Body of pancreas (tissue), 4 donors: ENCODE results near the gene DHFR2. TPM values are rescaled to one million over a fixed set of nuclear protein-coding genes. Genes with fewer than 3 reads are reported as not detected.
"Not testable (repeated sequence)": the region's sequence is repeated elsewhere in the genome, so short reads cannot be mapped to it uniquely, and the experiment has no call there.

ENCODE experiments used
- ATAC-seq: fragments of 150-250 bp; one replicate; pipeline ENCODE4 v1.9.1; 2016
- DNase-seq, 4 donors: peaks; one replicate each; pipeline ENCODE4 v3.0.0-alpha.2; 2019
- H3K27ac ChIP-seq, 4 donors: fragments of 200-600 bp; sonication (generic); 1 replicate in 3 of 4; 2 replicates in 1 of 4; pipeline versions ENCODE4 v1.5.1 to v1.6.1; 2016 to 2019; ENCODE audit warnings: mild to moderate bottlenecking in 1 of 4, mixed read lengths in 1 of 4, moderate library complexity in 1 of 4
- H3K27me3 ChIP-seq, 2 donors: fragments of 200-600 bp; sonication (generic); one replicate each; pipeline ENCODE4 v1.6.0; 2016; ENCODE audit warnings: mild to moderate bottlenecking in 1 of 2
- H3K36me3 ChIP-seq, 2 donors: fragments of 200-600 bp; sonication (generic); replicated peaks in 1 of 2; 2 replicates each; pipeline ENCODE4 v1.5.1; 2016; ENCODE audit warnings: low read depth in 2 of 2; ENCODE audit not compliant: insufficient read depth in 1 of 2
- H3K4me1 ChIP-seq: fragments of 200-600 bp; sonication (generic); one replicate; pipeline ENCODE4 v1.6.0; 2016
- H3K4me3 ChIP-seq, 2 donors: fragments of 200-600 bp; sonication (generic); 1 replicate in 1 of 2; 2 replicates in 1 of 2; pipeline ENCODE4 v1.5.1; 2016 to 2019
- H3K9me3 ChIP-seq, 3 donors: fragments of 200-600 bp; sonication (generic); 1 replicate in 2 of 3; 2 replicates in 1 of 3; pipeline ENCODE4 v1.5.1; 2016
- POLR2A ChIP-seq, 3 donors: fragments of 450-650 bp; IDR thresholded peaks; one replicate each; pipeline ENCODE4 v1.6.1; 2016; ENCODE audit warnings: antibody characterized with exemption in 3 of 3, mild to moderate bottlenecking in 2 of 3
- WGBS, 2 donors: methylation state at CpG; one replicate each; pipeline ENCODE4 v1.1.5; 2017; 5-methylcytosine and 5-hydroxymethylcytosine counted together
- intact Hi-C: fragments of 100-400 bp; cut with DNase I; formaldehyde crosslinking; loops from one replicate; pipeline ENCODE4 v1.15.1; 2023
- total RNA-seq, 2 donors: library from RNA; depleted of rRNA; stranded (reverse); fragments of >200 nt; gene quantifications; one replicate each; pipeline ENCODE4 v1.1.0, GENCODE V29; 2016
- TF ChIP-seq, protein P1 (sequence below), 7 experiments: fragments of 450-650 bp in 4 of 7; fragments of 200-600 bp in 3 of 7; sonication (generic) in 3 of 7; IDR thresholded peaks; one replicate each; pipeline ENCODE4 v1.5.1; 2016 to 2019; ENCODE audit warnings: antibody characterized with exemption in 7 of 7

The DHFR2 gene
- total RNA-seq, 2 donors from 2014 or later, result 2.6 to 6.2 TPM

DNA sequence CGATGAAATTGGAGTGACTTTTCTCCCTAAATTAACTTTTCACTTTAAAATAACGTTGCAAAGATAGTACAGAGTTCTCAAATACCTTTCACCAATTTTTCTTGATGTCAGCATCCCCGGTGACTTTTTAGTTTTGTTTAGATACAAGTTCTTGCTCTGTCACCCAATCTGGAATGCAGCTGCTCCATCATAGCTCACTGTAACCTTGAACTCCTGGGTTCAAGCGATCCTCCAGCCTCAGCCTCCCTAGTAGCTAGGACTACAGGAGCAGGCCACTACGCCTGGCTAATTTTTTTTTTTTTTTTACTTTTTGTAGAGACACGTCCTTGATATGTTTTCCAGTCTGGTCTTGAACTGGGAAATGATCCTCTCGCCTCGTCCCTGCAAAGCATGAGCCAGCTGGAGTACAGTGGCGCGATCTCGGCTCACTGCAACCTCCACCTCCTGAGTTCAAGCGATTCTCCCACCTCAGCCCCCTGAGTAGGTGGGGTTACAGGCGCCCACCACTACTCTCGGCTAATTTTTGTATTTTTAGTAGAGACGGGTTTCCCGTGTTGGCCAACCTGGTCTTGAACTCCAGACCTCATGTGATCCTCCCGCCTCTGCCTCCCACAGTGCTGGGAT, 892 bp upstream of the DHFR2 start:
- intact Hi-C loops, result loop anchor here (10.0 kb wide), 1 partner anchor 89 kb away; the partner anchor contains the start of gene PROS1

DNA sequence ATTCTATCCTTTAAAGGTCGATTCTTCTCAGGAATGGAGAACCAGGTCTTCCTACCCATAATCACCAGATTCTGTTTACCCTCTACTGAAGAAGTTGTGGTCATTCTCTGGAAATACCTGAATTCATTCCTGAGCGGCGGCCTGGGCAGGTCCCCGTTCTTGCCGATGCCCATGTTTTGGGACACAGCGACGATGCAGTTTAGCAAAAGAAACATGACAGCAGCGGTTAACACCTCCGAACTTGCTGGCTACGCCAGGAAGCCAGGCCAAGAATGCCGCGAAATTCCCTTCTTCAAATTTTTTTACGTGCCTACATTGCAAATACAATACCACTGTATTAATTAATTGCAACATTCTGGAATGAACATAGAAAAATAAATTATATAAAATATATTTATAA, 1.4 kb downstream of the DHFR2 start:
- intact Hi-C loops, result loop anchor here (10.0 kb wide), 1 partner anchor 86 kb away; the partner anchor contains the start of gene PROS1
- H3K27me3 ChIP-seq, result no peaks in the 10 kb centered on the region
- ATAC-seq (no peak), DNase-seq (no peak)
- no peaks in the 10 kb centered on the region for H3K9me3 ChIP-seq
- TF ChIP-seq, protein P1, sequence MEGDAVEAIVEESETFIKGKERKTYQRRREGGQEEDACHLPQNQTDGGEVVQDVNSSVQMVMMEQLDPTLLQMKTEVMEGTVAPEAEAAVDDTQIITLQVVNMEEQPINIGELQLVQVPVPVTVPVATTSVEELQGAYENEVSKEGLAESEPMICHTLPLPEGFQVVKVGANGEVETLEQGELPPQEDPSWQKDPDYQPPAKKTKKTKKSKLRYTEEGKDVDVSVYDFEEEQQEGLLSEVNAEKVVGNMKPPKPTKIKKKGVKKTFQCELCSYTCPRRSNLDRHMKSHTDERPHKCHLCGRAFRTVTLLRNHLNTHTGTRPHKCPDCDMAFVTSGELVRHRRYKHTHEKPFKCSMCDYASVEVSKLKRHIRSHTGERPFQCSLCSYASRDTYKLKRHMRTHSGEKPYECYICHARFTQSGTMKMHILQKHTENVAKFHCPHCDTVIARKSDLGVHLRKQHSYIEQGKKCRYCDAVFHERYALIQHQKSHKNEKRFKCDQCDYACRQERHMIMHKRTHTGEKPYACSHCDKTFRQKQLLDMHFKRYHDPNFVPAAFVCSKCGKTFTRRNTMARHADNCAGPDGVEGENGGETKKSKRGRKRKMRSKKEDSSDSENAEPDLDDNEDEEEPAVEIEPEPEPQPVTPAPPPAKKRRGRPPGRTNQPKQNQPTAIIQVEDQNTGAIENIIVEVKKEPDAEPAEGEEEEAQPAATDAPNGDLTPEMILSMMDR (IDR thresholded peaks at IDR 0.05), result no peak
- no peak for TF ChIP-seq POLR2A (IDR thresholded peaks at IDR 0.05)
- H3K4me1 ChIP-seq, result peaks cover 31% of the 10 kb centered on the region
- 93 to 98% methylated on average over 13 of the region's 13 CpGs for WGBS, 2 donors
- no peak overlapping the region for H3K4me3 ChIP-seq
- no peak overlapping the region for H3K27ac ChIP-seq
- peaks cover 0 to 2% of the 10 kb centered on the region in 2 donors for H3K36me3 ChIP-seq

More for the DNA sequence above, 892 bp upstream of the DHFR2 start:
- 45 to 51% methylated on average over 17 of the region's 17 CpGs for WGBS, 2 donors
- H3K9me3 ChIP-seq, result no peaks in the 10 kb centered on the region
- H3K27ac ChIP-seq, result peak overlapping the region; percentile 79 to 97 (median 88)
- DNase-seq (no peak), ATAC-seq (no peak)
- H3K4me1 ChIP-seq, result peaks cover 39% of the 10 kb centered on the region
- peaks cover 0 to 2% of the 10 kb centered on the region in 2 donors for H3K36me3 ChIP-seq
- no peaks in the 10 kb centered on the region for H3K27me3 ChIP-seq
- TF ChIP-seq, protein P1 (IDR thresholded peaks at IDR 0.05), result no peak
- TF ChIP-seq POLR2A (IDR thresholded peaks at IDR 0.05), result no peak
- peak overlapping the region; percentile 42 to 51 for H3K4me3 ChIP-seq

DNA sequence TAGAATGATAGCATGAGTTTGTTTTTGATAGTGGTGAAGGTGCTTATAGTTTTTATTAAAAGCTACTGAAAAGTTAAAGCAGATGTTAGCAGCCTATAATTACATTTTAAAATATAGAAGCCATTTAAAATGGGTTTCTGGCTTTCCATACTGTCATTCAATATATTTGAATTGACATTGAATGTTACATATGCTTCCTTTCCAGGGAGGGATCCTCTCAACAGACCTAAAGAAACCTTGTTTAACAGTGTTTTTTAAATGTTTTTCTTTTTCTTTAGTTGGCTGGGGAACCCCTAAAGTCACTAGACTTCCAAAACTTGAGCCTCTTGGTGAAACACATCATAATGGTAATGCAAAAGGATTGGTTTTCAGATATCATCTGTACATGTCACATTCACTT, 12.2 kb downstream of the DHFR2 start:
- TF ChIP-seq POLR2A (IDR thresholded peaks at IDR 0.05), result no peak
- TF ChIP-seq, protein P1 (IDR thresholded peaks at IDR 0.05), result no peak
- Histone ChIP-seq H3K27ac (no peak overlapping the region), H3K4me1 (no peaks in the 10 kb centered on the region), H3K4me3 (no peak overlapping the region), H3K9me3 (no peaks in the 10 kb centered on the region), H3K36me3 (no peaks in the 10 kb centered on the region), H3K27me3 (no peaks in the 10 kb centered on the region)
- ATAC-seq (no peak), DNase-seq (no peak)
- intact Hi-C loops, result no loop called here

DNA sequence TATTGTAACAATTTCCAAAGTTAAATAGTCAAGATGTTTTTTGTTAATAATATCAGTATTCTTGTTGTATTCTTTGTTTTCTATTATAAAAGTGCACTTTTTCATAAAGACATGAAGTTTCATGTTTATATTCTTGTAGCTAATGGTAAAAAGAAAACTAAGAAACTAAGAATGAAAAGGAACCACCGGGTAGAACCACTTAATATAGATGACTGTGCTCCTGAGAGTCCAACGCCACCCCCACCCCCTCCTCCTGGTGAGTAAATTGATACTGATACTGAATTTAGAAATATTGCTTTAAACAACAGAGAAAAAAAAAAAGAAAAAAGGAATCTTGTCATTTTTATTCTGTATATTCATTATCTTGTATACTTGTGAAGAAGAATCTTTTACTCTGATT, 13.4 kb downstream of the DHFR2 start:
- H3K36me3 ChIP-seq, result peaks cover 0 to 5% of the 10 kb centered on the region in 2 donors
- no peak for ATAC-seq
- WGBS, 2 donors, result 83 to 86% methylated on average over 2 of the region's 2 CpGs
- no peak for DNase-seq
- no peak overlapping the region for H3K4me3 ChIP-seq
- no peaks in the 10 kb centered on the region for H3K9me3 ChIP-seq
- no peak overlapping the region for H3K27ac ChIP-seq
- intact Hi-C loops, result no loop called here
- TF ChIP-seq, protein P1 (IDR thresholded peaks at IDR 0.05), result no peak
- no peak for TF ChIP-seq POLR2A (IDR thresholded peaks at IDR 0.05)
- H3K4me1 ChIP-seq, result no peaks in the 10 kb centered on the region
- no peaks in the 10 kb centered on the region for H3K27me3 ChIP-seq

DNA sequence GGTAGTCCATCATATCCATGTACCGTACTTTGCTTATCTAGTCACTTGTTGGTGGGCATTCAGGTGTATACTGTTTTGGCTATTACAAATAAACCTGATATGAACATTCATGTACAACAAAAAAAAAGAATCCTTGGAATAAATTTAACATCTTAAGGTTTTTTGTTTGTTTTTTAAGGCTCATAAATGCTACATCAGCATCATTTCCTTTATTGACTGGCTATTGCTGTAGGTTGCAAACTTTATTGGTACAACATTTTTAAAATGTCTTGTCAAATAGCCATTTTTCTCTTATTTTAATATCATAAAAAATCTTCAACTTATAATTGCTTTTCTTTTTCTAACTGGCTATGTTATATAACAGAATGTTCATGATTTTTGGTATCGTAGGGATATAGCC, 16.2 kb downstream of the DHFR2 start:
- H3K36me3 ChIP-seq, result peaks cover 0 to 7% of the 10 kb centered on the region in 2 donors
- no peak for ATAC-seq
- H3K9me3 ChIP-seq, result no peaks in the 10 kb centered on the region
- 94 to 97% methylated on average over 2 of the region's 2 CpGs for whole genome bisulfite sequencing, 2 donors
- TF ChIP-seq, protein P1 (IDR thresholded peaks at IDR 0.05), result no peak
- no peak for TF ChIP-seq POLR2A (IDR thresholded peaks at IDR 0.05)
- intact Hi-C loops, result no loop called here
- no peak for DNase-seq
- no peaks in the 10 kb centered on the region for H3K4me1 ChIP-seq
- no peak overlapping the region for H3K27ac ChIP-seq
- no peak overlapping the region for H3K4me3 ChIP-seq
- no peaks in the 10 kb centered on the region for H3K27me3 ChIP-seq

DNA sequence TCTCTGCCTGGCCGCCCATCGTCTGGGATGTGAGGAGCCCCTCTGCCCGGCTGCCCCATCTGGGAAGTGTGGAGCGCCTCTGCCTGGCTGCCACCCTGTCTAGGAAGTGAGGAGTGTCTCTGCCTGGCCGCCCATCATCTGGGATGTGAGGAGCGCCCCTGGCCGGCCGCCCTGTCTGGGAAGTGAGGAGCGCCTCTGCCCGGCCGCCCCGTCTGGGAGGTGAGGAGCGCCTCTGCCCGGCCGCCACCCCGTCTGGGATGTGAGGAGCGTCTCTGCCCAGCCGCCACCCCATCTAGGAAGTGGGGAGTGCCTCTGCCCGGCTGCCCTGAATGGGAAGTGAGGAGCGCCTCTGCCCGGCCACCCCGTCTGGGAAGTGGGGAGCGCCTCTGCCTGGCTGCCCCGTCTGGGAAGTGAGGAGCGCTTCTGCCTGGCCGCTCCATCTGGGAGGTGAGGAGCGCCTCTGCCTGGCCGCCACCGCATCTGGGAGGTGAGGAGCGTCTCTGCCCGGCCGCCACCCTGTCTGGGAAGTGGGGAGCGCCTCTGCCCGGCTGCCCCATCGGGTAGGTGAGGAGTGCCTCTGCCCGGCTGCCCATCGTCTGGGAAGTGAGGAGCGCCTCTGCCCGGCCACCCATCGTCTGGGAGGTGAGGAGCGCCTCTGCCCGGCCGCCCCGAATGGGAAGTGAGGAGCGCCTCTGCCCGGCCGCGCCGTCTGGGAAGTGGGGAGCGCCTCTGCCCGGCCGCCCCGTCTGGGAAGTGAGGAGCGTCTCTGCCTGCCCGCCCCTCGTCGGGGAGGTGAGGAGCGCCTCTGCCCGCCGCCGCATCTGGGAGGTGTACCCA, 18.4 kb downstream of the DHFR2 start:
- H3K27me3 ChIP-seq, H3K27ac ChIP-seq, ATAC-seq, H3K4me1 ChIP-seq, H3K4me3 ChIP-seq, H3K36me3 ChIP-seq, H3K9me3 ChIP-seq, intact Hi-C loops, DNase-seq: not testable (repeated sequence)
- 90 to 97% methylated on average over 37 to 55 of the region's 61 CpGs for WGBS, 2 donors
